ENCODE measurements around the gene MLLT10.
"Not testable (repeated sequence)": the region's sequence is repeated elsewhere in the genome, so short reads cannot be mapped to it uniquely, and the experiment has no call there.

MLLT10 gene

DNA sequence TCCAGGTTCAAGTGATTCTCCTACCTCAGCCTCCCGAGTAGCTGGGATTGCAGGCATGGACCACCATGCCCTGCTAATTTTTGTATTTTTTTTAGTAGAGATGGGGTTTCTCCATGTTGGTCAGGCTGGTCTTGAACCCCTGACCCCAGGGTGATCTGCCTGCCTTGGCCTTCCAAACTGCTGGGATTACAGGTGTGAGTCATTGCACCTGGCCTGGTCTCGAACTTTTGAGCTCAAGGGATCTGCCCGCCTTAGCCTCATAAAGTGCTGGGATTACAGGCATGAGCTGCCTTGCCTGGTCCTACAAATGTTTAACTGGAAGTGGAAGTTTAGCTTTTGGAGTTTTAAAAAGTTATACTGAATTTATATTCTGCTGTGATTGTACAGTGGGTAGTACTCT lies 2.8 kb downstream of the MLLT10 start:
- in situ Hi-C loops (cut with MboI; ENCODE audit: low pct_unique_long_range_greater_than_20kb, low sequenced_read_pairs) = no loop called here

DNA sequence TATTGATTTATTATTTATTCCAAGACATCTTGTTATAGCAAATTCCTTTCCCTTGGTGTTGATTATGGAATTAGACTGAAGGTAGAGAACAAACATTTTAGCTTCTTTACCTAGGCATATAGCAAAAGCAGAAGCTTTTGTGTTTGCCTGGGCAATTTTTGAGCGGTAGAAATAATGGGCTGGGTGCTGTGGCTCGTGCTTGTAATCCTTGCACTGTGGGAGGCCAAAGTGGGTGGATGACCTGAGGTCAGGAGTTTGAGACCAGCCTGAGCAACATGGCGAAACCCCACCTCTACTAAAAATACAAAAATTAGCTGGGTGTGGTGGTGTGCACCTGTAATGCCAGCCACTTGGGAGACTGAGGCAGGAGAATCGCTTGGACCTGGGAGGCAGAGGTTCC lies 6.7 kb downstream of the MLLT10 start:
- in situ Hi-C loops (cut with MboI; ENCODE audit: low pct_unique_long_range_greater_than_20kb, low sequenced_read_pairs); DNase-seq: not testable (repeated sequence)

More for the DNA sequence above, 2.8 kb downstream of the MLLT10 start:
- no peak for DNase-seq

GRCh38 chr10:21547246-21547645 lies 13.2 kb downstream of the MLLT10 start:
- in situ Hi-C loops (cut with MboI; ENCODE audit: low pct_unique_long_range_greater_than_20kb, low sequenced_read_pairs) = no loop called here
- no peak for DNase-seq

DNA sequence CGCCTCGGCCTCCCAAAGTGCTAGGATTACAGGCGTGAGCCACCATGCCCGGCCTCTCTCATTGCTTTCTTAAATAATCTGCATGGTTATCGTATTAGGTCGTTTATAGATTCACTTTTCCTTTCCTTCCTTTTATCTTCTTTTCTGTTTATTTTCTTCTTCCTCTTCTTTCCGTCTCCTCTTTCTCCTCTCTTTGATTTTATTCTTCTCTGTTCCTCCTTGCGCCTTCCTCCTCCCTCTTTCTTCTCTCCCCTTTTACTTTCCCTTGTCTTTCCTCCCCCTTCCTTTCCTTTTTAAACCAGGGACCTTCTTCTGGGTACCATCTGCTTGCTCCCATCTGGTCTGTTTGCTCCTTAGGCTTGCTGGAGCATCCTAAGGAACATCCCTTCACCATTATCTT lies 18.6 kb downstream of the MLLT10 start:
- DNase-seq = no peak
- in situ Hi-C loops (cut with MboI; ENCODE audit: low pct_unique_long_range_greater_than_20kb, low sequenced_read_pairs) = no loop called here

DNA sequence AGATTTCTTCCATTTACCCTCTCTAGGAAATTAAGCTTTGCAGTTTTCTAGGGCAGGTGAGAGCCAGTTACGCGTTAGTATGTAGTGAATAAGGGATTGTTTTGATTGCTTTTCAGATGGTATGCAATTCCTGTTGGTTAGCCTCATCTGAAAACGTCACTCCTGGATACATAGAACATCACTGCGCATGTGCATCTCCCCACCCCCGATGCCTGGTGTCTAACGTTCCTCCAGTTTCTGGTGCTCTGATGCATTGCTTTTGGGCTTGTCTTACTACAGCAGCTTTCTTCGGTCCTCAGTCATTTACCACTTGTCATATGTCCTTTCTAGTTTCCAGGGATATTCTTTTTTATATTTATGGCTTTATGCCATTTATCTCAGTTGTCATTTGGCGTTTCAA lies 22.5 kb downstream of the MLLT10 start:
- DNase-seq = no peak
- in situ Hi-C loops (cut with MboI; ENCODE audit: low pct_unique_long_range_greater_than_20kb, low sequenced_read_pairs) = no loop called here

DNA sequence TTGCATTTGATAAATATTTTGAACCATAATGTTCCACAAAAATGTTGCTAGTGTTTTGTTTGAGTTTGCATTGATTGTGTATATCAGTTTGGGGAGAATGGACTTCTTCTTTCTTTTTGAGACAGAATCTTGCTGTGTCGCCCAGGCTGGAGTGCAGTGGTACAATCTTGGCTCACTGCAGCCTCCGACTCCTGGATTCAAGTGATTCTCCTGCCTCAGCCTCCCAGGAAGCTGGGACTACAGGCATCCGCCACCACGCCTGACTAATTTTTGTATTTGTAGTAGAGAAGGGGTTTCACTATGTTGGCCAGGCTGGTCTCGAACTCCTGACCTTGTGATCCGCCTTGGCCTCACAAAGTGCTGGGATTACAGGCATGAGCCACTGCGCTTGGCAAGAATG lies 25.0 kb downstream of the MLLT10 start:
- in situ Hi-C loops (cut with MboI; ENCODE audit: low pct_unique_long_range_greater_than_20kb, low sequenced_read_pairs); DNase-seq: not testable (repeated sequence)

GRCh38 chr10:21570761-21571521 lies 36.9 kb downstream of the MLLT10 start:
- in situ Hi-C loops (cut with MboI; ENCODE audit: low pct_unique_long_range_greater_than_20kb, low sequenced_read_pairs) = no loop called here
- no peak for DNase-seq

DNA sequence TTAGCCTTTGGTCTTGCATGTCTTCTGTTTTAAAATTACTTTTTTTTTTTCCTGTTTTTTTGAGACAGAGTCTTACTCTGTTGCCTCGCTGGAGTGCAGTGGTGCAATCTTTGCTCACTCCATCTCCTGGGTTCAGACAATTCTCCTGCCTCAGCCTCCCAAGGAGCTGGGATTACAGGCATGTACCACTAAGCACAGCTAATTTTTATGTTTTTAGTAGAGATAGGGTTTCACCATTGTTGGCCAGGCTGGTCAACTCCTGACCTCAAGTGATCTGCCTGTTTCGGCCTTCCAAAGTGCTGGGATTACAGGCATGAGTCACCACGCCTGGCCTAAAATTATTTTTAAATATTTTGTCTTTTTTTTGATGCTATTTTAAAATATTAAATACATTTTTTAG lies 38.5 kb downstream of the MLLT10 start:
- in situ Hi-C loops (cut with MboI; ENCODE audit: low pct_unique_long_range_greater_than_20kb, low sequenced_read_pairs) = no loop called here
- DNase-seq = no peak

DNA sequence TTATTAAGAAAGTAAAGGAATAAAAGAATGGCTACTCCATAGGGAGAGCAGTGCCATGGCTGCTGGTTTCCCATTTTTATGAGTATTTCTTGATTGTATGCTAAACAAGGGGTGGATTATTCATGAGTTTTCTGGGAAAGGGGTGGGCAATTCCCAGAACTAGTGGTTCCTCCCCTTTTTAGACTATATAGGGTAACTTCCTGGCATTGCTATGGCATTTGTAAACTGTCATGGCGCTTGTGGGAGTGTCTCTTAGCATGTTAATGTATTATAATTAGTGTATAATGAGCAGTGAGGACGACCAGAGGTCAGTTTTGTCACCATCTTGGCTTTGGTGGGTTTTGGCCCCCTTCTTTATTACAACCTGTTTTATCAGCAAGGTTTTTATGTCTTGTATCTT lies 40.5 kb downstream of the MLLT10 start:
- DNase-seq = not testable (repeated sequence)

DNA sequence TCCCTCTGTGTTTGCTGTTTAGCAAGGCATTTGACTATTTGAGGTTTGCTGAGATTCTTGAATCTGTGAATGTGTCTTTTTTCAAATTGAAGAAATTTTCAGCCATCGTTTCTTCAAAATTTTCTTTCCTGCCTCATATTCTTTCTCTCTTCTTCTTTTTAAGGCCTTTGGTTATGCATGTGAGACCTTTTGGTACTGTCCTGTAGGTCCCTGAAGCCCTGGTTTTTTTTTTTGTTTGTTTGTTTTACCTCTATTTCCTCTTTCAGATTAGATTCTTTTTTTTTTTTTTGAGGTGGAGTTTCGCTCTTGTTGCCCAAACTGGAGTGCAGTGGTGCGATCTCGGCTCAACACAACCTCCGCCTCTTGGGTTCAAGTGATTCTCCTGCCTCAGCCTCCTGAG lies 45.3 kb downstream of the MLLT10 start:
- DNase-seq = no peak
- in situ Hi-C loops (cut with MboI; ENCODE audit: low pct_unique_long_range_greater_than_20kb, low sequenced_read_pairs) = no loop called here

More for the DNA sequence above, 40.5 kb downstream of the MLLT10 start:
- in situ Hi-C loops (cut with MboI; ENCODE audit: low pct_unique_long_range_greater_than_20kb, low sequenced_read_pairs) = not testable (repeated sequence)

DNA sequence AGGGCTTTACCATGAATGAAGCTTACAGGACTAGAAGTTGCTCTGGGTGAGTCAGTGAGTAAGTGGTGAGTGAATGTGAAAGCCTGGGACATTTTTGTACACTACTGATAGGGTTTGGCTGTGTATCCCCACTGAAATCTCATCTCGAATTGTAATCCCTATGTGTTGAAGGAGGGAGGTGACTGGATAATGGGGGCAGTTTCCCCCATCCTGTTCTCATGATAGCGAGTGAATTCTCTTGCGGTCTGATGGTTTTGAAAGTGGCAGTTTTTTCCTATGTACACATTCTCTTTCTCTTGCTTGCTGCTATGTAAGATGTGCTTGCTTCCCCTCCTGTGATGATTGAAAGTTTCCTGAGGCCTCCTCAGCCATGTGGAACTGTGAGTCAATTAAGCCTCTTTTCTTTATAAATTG lies 47.4 kb downstream of the MLLT10 start:
- in situ Hi-C loops (cut with MboI; ENCODE audit: low pct_unique_long_range_greater_than_20kb, low sequenced_read_pairs) = not testable (repeated sequence)
- DNase-seq = peak; percentile 35

GRCh38 chr10:21584834-21585530 lies 51.0 kb downstream of the MLLT10 start:
- in situ Hi-C loops (cut with MboI; ENCODE audit: low pct_unique_long_range_greater_than_20kb, low sequenced_read_pairs) = no loop called here
- DNase-seq = no peak

DNA sequence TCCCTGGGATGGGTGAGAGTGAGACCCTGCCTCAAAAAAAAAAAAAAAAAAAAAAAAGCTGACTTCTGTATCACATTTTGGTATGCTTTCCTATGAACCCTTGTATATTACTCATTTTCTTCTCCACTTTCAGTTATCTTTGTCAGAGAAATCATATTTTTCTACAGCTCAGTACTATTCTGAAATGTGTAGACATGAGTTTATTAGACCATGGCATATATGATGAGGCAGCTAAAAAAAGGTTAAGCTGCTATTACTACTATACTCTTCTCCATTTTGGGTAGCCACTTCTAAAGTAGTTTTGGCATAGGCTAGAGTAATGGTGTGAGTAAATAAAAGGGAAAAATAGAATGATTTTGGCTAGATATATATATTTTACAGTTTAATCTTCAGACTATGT lies 53.4 kb downstream of the MLLT10 start:
- in situ Hi-C loops (cut with MboI; ENCODE audit: low pct_unique_long_range_greater_than_20kb, low sequenced_read_pairs) = no loop called here
- DNase-seq = no peak

- DNase-seq; in situ Hi-C loops (cut with MboI; ENCODE audit: low pct_unique_long_range_greater_than_20kb, low sequenced_read_pairs): not testable (repeated sequence)
These were observed 54.1 kb downstream of the MLLT10 start for GRCh38 chr10:21588159-21588558.

- no peak for DNase-seq
- in situ Hi-C loops (cut with MboI; ENCODE audit: low pct_unique_long_range_greater_than_20kb, low sequenced_read_pairs) = no loop called here
These were observed 60.0 kb downstream of the MLLT10 start for GRCh38 chr10:21593986-21594385.

GRCh38 chr10:21599582-21599981 lies 65.5 kb downstream of the MLLT10 start:
- DNase-seq = no peak
- in situ Hi-C loops (cut with MboI; ENCODE audit: low pct_unique_long_range_greater_than_20kb, low sequenced_read_pairs) = no loop called here

- in situ Hi-C loops (cut with MboI; ENCODE audit: low pct_unique_long_range_greater_than_20kb, low sequenced_read_pairs) = no loop called here
- no peak for DNase-seq
These were observed 66.9 kb downstream of the MLLT10 start for GRCh38 chr10:21600804-21601433.

DNA sequence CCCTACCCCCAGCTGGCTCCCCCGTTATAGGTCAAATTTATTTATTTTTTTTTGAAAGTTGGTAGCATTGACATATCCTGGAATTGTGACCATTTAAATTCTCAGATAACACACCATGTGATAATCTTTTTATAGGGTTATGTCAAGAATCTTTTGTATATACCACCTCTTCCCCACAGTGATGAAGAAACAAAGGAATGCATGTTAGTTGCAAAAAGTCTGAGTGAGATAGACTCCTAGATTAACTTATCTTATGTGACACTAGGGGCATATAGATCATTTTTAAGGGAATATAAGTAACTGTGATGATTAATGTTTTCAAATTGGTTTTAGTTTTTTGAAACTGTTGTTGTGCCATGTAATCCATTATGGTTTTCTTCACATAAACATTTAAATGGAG lies 68.3 kb downstream of the MLLT10 start:
- in situ Hi-C loops (cut with MboI; ENCODE audit: low pct_unique_long_range_greater_than_20kb, low sequenced_read_pairs) = no loop called here
- no peak for DNase-seq

DNA sequence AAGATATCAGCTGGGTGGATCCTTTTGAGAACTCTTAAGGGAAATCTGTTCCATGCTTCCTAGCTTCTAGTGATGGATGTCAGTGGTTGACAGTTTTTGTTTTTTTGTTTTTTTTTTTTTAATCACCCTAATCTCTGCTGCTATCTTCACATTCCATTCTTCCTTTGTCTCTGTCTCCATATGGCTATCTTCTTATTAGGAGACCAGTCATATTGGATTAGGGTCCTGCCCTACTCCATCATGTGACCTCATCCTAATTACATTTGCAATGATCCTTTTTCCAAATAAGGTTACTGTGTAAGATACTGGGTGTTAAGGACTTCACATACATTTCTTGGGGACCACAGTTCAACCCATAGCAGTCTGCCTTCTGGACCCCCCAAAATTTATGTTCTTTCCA lies 69.7 kb downstream of the MLLT10 start:
- in situ Hi-C loops (cut with MboI; ENCODE audit: low pct_unique_long_range_greater_than_20kb, low sequenced_read_pairs) = no loop called here
- no peak for DNase-seq

- in situ Hi-C loops (cut with MboI; ENCODE audit: low pct_unique_long_range_greater_than_20kb, low sequenced_read_pairs) = no loop called here
- peak; percentile 33 for DNase-seq
These were observed 70.6 kb downstream of the MLLT10 start for GRCh38 chr10:21604651-21605050.
